OCI-M2 (cell line): ENCODE measurements around the gene COMT.
"Not testable (repeated sequence)": the region's sequence is repeated elsewhere in the genome, so short reads cannot be mapped to it uniquely, and the experiment has no call there.

Source experiments
- DNase-seq: peaks from one replicate; lab custom pipeline; 2025; ENCODE audit not compliant: unreplicated experiment; lab: John Stamatoyannopoulos, UW

COMT gene

DNA sequence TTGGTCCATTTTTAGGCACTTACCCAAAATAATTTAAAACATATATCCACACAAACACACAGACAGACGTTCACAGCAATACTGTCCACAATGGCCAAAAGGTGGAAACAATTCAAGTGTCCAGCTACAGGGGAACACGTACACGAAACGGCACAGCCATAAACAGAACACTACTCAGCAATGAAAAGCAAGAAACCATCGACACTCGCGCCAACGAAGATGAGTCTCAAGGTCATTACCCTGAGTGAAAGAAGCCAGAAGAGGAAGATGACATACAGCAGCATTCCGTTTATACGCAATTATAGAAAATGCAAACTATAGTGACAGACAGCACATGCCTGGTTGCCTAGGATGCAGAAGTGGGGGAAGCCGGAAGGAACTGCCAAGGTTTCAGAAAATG, 13.4 kb upstream of the COMT start:
- DNase-seq: no peak

DNA sequence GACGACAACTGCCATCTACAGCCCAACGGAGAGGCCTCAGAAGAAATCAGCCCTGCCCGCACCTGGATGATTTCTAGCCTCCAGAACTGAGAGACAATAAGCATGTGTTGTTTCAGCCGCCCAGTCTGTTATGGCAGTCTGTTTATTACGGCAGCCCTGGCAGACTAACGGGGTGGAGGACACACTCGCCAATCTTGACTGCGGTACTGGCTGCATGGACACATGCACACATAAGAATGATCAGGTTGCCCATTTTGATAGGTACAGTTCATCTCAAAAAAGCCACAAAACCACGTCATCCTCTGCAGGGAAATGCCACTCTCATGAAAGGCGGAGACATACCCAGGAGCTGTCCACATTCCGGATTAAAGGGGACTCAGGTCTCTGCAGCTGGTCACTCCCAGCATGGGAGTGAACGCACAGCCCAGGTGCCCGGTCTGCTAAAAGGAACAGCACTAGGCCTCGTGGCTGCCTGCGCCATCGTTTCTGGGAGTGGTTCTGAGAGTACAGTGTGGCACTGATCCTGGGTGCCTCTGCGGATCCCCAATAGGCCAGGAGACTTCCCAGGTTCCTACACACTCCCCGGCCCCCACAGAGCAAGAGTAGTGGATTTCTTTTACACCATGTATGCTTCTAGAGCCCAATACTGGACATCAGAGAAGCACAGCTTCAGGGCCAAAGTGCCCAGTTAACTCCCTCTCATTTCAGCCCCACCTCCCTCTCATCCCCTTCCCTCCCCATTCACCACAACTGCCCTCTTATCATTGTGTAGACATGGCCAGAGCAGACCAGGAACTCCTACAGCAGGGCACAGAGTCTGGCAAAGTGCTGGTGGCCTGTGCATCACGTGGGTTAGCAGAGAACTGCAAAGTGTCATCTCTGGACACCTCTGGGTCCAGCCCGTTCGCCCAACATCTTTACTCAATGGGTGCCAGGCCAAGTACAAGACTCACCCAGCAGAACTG, 11.7 kb upstream of the COMT start:
- DNase-seq: no peak

DNA sequence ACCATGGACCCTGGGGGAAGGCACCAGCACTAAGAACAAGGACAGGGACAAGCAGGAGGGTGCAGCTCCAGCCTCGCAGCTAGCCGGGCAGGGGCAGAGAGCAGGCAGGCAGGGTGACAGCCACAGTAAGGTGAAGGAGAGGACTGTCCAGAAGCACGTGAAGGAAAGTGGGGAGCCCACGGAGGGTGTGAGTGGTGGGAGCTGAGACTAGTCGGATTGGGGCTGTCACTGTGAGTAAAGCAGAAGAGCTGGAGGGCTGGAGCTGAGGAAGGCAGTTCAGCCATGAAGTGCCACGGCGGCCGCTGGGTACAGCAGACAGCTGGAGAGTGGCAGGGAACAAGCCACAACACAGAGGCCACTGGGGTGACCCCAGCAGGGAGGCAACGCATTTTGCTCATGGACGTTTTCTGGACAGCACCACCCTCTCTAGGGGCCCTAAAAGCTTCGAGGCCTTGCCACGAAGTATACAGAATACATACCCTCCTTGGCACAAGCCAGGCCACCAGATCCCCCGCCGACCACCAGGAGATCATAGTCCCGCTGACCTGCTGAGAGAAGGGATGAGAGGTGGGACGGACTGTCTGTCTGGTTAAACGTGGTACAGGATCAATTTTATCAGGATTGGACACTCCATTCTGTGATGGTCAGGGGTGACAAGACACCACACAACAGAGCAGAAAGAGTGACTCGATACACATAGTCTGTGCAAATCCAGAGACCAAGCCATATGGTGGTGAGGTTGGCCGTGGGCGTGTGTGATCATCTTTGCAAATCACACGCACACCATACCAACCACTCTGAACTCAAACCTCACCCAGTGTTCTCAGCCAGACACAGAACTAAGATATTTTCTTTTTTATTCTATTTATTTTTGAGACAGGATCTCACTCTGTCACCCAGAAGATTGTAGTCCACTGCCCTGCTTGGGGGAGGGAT, 10.8 kb upstream of the COMT start:
- DNase-seq: no peak

DNA sequence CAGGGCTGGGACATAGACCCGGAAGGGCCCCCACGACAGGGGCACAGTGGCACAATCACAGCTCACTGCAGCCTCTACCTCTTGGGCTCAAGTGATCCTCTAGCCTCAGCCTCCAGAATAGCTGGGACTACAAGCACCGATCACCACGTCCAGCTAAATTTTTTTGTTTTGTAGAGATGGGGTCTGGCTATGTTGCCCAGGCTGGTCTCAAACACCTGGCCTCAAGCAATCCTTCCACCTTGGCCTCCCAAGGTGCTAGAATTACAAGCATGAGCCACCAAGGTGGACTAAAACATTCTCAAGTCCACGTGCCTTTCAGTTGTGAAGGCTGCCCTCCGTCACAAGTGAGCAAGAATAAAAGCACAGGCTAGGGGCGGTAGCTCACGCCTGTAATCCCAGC, 10.1 kb upstream of the COMT start:
- no peak for DNase-seq

DNA sequence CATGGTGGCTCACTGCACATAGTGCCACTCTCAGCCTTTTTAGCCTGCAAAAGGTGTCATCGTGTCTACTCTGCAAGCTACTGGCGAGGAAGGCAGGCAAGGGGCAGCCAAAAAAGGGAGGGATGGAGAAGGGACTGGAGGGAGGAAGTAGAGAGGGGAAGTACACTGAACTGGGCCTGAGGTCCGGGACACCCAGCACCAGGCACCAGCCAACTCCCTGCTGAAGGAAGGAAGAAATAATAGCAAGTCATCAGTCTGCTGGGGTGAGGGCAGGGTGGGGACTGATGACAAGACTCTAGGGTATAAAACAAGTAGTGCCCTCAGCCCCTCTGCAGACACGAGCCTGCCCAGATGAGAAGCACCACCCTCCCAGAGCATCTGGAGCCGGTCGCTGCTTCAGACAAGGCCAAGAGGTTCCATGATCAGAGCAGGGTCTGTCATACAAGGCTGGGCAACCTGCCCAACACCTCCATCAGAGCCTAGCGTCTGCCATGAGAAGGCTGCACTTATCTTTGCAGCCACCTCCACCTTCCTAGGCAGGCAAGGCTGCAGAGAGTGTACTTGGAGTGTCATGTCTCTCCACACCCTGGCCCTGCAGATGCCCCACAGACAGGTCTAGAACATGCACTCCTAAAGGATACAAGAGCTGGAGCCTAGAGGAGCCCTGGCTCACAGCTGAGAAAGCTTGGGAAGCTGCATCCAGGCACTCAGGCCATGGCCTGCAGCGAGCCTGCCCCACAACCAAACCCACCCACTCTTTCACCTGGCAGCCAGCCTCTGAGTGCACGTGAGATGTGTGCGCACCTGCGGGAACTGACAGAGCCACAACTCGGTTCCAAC, 9.0 kb upstream of the COMT start:
- no peak for DNase-seq

DNA sequence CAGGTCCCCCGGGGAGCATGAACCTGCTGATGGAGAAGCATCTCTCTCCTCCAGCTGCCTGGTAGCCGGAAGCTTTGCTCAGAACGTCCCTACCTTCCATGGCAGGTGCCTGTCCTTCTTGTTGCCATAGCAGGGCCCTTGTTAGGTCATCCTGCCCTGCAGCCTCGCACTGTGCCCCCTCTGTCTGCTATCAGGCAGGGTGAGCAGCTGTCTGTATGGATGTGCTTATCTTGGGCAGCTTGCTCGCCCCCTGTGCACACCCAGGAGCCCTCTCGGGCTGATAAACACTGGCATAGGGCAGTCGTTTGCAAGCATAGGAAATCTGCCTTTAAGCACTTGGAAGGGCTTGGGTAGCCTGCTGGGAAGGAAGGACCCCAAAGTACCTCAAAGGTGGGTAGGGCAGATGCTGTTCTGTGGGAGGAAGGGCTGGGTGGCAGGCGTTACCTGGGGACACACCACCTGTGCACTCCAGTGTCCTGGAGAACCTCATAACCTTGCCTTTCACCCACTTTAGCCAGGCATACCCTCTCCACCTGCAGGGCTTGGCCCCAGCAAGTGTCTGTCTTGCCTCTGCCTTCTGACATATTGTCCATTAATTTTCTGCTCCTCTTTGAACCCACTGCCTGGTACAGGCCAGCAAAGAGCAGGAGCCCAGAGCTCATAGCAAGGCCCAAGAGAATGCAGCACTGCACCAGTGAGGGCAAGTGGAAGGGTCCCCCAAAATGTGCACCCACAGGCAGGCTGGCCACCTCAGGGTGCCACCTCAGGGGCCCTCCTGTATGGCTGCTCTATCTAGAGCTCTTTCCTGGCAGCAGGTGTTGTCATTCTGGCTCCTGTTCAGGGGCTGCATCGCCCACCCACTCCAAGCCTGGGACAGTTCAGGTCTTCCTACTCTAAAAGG, 8.0 kb upstream of the COMT start:
- no peak for DNase-seq

DNA sequence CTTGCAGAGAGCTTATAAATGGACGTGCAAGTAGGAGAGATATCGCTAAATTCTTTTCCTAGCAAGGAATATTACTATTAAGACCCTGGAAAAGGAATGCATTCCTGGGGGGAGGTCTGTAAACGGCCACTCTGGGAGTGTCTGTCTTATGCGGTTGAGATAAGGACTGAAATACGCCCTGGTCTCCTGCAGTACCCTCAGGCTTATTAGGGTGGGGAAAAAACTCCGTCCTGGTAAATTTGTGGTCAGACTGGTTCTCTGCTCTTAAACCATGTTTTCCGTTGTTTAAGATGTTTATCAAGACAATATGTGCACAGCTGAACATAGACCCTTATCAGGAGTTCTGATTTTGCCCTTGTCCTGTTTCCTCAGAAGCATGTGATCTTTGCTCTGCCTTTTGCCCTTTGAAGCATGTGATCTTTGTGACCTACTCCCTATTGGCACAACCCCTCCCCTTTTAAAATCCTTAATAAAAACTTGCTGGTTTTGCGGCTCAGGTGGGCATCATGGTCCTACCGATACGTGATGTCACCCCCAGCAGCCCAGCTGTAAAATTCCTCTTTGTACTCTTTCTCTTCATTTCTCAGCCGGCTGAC, 6.4 kb upstream of the COMT start:
- not testable (repeated sequence) for DNase-seq

DNA sequence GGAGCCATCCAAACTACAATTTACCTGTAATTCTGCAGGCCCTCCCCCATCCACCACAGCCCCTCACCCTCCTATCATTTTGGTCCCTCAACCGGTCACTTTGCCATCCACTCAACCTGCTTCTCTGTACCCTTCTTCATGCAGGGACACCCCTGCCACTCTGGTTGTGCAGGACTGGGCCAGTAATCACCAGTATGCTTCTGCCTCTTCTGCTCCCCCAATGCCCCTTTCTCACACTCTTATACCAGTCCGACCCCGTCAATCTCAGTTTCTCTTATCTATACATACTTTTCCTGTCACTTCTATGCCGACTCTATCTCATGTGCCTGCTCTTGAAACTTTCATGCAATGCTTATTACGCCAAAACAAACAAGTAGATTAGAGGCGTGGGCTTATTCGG, 5.1 kb upstream of the COMT start:
- no peak for DNase-seq

DNA sequence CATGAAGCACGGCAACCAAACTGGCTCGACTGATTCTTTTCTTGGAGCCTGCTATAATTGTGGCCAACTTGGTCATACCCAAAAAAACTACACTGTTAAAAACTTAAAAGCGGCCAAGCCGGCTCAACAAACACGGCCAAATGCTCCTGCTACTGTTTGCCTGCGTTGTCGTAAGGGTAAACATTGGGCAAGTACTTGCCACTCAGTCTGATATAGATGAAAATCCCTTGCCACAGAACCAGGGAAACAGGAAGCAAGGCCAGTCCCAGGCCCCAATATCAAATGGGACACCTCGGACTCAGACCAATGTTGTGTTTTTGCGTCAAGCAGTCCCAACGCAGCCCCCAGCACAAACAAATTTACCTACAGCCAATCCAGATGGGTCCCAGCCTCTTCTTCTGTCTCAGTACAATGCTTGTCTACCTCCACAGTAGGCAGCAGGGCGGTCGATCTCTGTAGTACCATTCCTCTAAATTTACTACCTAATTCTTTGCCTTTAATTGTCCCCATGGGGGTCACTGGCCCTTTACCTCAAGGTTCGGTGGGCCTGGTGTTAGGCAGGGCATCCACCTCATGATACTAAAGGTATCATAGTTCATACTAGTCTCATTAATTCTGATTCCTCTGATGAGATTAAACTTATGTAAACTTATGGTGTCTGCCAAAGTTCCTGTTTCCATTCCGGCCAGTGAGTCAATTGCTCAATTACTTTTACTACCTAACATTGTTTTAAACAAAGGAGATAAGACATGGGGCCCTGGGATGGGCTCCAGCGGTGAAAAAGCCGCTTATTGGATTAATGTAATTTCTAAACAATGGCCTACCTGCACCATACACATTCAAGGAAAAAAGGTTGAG, 3.7 kb upstream of the COMT start:
- DNase-seq: no peak

DNA sequence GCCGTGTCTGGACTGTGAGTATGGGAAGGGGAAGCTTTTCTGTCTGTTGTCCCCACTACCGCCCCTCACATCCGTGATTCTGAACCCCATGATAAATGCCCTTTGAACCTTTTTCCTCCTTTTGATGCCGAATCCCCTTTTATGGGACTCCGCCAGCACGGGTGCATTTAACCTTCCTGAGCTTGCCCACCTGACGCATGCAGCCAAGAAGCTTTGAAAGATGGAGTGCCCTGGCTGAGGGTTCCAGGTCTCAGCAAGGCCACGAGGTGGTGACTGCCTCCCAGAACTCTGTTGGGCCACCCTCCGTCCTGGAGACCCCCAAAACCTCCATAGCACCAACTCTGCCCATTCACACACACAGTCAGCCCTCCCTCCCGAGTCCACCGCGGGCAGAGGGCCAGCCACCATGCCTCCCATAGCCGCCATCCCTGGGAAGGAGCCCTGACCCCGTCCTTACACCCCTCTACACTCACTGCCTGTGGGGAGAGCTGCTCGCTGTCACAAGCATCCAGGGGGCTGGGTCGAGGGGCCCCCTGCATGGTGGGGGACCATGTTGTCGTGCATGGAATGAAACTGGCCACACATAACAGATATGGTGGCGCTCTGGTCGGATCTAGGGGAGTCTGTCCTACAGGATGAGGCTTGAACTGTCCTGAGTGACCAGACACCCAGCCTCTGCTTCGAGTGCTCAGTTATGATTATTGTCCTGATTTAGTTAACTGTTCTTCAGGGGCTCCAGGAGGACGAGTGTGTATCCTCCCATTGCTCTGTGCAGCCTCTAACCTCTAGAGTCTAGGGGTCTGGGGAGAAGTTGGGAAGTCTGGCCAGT, 822 bp upstream of the COMT start:
- no peak for DNase-seq

DNA sequence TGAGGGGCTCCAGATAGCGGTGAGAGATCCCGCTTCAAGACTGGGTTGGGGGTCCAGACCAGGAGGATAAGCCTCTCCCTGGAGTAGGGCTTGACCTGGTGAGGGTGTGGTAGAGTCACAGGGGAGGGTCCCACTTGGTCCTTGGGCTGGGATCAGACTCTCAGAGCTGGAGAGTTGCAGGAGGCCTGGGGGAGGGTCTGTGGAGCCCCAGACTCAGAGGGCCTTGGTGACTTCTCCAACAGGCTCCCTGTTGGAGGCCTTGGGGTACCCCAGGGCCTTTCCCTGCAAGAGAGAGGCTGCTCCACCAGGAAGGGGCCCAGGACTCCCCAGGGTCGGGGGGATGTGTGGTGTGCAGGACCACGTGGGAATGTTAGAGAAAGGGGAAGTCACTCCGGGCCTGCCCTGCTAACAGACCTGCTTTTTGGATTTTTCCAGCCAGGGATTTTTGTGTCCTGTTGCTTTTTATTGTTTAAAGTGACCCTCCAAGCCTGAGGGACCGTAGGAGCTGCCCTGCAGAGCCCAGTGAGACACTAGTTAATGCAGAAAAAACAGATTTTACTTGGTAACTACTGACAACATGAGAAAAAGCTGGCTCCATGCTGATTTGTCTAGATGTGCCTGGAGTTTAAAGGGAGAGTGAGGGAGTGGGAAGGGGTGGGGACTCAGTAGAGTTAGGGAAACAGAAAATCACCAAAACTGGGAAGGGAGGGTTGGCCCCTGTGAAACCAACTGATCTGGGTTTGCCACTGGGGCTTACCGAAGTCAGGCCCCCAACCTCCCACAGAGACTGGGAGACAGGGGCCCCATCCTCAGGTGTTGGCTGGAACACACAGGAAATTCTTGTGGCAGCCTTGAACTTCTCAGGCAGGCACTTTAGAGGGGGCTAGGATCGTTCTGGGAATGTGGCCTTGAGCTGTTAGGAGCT, 847 bp downstream of the COMT start:
- DNase-seq: no peak

DNA sequence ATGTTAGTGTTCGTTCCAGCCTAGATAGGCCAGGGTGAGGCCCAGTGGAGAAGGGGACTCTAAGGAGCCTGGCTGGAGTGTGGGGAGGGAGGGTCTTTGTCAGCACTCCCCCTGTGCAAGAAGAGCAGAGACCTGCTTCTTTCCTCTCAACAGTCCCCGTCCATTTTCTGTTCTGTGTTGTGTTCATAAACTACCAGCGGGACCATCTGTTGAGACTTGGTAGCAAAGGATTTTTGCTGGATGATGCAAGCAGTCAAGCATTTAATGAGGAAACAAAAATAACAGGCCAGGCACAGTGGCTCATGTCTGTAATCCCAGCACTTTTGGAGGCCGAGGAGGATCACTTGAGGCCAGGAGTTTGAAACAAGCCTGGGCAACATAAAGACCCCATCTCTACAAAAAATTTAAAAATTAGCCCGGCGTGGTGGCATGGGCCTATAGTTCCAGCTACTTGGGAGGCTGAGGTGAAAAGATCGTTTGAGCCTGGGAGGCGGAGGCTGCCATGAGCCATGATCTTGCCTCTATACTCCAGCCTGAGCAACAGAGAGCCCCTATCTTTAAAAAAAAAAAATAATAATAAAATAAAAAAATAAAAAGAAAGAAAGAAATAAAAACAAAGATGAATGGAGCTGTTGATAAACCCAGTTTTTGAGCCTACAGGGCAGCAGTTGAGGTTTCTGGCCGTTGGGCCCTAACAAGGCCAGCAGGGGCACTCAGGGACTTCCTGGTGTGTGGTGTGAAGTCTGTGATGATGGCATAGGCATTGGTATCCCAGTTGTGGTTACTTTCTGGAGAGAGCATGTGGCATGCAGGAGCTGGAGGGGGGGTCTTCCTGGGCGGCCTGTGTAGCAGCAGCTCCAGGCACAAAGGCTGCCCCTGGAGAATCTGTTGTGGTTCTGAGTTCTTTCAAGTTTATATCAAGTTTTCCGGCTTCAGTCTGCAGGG, 1.8 kb downstream of the COMT start:
- DNase-seq: no peak

DNA sequence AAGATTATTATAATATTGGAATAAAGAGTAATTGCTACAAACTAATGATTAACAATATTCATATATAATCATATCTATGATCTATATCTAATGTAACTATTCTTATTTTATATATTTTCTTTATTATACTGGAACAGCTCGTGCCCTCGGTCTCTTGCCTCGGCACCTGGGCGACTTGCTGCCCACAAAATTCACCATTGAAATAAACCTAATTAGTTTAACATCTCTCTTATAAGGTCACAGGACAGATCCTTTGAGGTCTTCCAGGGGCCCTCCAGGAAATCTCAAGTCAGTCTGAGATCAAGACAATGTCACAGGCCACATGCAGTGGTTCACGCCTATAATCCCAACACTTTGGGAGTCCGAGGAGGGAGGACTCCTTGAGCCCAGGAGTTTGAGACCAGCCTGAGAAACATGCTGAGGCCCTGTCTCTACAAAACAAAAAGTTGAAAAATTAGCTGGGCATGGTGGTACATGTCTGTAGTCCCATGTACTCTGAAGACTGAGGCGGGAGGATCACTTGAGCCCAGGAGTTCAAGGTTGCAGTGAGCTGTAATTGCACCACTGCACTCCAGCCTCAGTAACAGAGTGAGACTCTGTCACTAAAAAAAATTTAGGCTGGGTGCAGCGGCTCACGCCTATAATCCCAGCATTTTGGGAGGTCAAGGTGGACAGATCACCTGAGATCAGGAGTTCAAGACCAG, 6.6 kb downstream of the COMT start:
- no peak for DNase-seq

DNA sequence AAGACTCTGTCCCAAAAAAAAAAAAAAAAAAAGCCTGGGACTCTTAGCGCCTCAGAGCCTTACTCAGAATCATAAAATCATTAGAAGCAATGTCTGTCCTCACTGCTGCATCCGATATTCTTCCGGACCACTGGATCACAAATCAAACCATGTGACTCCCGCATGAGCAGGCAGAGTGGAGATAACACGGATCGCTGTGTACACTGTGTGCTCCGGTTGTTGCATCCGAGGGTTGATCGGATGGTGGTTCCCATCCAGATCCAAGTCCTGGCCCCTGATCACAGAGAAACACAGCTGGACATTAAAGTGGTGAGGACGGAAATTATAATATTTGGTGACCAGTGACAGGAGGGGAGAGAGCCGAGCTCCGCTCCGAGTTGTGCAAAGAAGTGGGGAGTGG, 9.8 kb downstream of the COMT start:
- DNase-seq: no peak
